HG03378 (cell line): ENCODE measurements around the gene RBM47.
"Not testable (repeated sequence)": the region's sequence is repeated elsewhere in the genome, so short reads cannot be mapped to it uniquely, and the experiment has no call there.

Experiments used
- ATAC-seq: cut with Tn5 transposase; IDR thresholded peaks from one replicate; pipeline ENCODE4 v1.9.1; 2021; ENCODE audit warnings: mild to moderate bottlenecking, moderate library complexity; ENCODE audit not compliant: unreplicated experiment

RBM47 gene

GRCh38 chr4:40564815-40565483 is 64.7 kb downstream of the RBM47 start:
- ATAC-seq = no peak

GRCh38 chr4:40564004-40564403 is 65.7 kb downstream of the RBM47 start:
- ATAC-seq = no peak

DNA sequence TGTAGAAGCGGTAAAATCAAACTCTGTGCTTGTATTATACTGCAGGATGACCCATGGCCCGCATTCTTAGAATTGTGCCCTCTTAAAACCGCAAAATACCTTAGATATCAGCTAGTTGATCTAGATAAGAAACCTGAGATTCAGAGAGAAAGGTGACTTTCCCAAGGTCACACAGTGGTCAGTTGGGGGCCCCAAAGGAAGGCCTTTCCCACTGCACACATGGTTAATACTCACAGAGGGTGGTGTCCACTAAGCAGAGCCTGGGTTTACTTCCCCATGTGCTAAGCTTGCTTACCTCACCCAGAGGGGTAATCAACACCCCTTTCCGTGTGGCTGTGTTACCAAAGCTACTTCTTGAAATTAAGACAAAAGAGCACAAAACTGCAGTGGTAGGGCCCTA is 66.3 kb downstream of the RBM47 start:
- ATAC-seq = no peak

- ATAC-seq = no peak
Measured at GRCh38 chr4:40562681-40563080, 67.0 kb downstream of the RBM47 start.

DNA sequence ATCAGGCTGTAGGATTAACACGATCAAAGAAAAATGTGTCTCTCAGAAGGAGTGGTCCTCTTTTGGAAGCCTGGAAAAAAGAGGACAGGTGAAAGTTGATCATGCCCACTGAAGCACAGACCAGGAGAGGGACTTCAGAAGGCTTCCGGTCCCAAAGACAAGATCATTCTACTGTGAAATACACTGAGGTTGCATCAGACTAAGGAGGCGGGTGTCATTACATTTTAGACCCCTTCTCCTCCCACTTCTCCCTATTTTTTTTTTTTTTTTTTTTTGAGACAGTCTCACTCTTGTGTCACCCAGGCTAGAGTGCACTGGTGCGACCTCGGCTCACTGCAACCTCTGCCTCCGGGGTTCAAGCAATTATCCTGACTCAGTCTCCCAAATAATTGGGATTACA is 67.5 kb downstream of the RBM47 start:
- no peak for ATAC-seq

DNA sequence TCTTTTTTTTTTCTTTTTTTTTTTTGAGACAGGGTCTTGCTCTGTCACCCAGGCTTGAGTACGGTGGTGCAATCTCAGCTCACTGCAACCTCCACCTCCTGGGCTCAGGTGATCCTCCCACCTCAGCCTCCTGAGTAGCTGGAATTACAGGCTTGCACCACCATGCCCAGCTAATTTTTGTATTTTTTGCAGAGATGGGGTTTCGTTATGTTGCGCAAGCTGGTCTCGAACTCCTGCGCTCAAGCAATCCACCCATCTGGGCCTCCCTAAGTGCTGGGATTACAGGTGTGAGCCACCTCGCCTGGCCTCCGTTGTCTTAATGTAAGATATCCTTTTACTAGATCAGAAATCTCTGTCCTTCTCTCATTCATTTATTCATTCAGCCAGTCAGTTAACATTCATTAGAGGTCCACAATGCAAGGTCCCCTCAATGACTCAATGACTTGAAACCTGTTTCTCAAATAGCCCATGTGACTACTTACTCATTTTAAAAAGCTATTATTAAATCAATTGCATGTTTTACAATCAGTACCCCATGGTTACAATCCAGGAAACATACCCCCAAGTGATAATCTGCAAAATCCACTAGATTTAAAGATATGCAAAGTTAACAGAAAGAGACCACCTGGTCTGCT is 68.0 kb downstream of the RBM47 start:
- not testable (repeated sequence) for ATAC-seq

GRCh38 chr4:40559585-40560465 is 69.8 kb downstream of the RBM47 start:
- peak; percentile 65 for ATAC-seq

- ATAC-seq = no peak
Measured at GRCh38 chr4:40557736-40558135, 71.9 kb downstream of the RBM47 start.

DNA sequence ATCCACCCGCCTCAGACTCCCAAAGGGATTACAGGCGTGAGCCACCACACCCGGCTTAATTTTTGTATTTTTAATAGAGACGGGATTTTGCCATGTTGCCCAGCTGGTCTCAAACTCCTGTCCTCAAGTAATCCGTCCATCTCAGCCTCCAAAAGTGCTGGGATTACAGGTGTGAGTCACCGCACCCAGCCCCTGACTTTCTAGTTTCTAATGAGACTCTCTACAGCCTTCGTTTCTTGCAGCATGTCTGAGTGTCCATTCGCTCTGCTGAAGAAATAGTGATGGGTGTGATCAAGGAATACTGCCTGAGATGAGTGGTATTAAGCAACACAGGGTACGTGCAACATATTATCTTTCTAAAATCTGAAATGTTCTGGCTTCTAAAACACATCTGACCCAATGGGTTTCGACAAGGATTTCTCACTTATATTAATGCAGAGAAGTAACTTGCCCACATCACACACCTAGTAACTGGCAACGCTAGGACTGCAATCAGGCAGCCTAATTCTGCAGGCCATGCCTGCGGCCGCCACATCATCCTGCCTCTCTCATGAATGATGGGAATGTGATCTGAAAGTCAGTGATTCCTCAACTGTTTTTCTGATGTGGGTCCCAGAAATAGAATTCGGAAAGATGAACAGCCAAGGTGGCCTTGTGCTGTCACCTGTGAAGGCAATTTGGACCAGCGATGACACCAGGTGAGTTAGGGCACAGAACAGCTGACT is 74.3 kb downstream of the RBM47 start:
- no peak for ATAC-seq

DNA sequence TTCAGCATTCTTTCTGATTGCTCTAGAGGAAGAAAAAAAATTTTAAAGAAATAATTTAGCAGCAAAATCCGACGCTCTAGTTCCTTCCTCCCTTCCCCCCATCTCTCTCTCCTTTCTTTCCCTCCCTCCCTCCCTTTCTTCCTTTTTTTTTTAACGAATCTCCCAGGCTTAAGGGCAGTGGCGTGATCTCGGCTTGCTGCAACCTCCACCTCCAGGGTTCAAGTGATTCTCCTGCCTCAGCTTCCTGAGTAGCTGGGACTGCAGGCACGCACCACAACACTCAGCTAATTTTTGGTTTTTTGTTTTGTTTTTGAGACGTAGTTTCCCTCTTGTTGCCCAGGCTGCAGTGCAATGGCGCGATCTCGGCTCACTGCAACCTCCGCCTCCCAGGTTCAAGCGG is 75.0 kb downstream of the RBM47 start:
- ATAC-seq = not testable (repeated sequence)

- ATAC-seq = no peak
Measured at GRCh38 chr4:40553995-40554394, 75.7 kb downstream of the RBM47 start.

DNA sequence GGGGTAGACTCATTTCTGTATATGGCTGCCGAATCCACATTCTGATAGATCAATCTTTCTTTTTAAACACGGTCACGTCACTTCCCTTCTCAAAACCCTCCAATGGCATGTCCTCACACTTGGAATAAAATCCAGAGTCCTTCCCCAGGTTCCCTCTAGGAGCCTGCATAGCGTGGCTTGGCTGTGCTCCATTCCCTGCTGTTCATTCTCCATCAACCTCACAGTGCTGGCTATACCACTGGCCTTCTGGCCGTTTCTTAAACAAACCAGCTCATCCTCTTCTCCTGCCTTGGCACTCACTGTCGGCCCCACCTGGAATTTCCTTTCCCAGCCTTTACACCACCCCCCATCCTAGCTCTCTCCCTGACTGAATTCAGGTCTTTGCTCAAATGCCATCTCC is 77.1 kb downstream of the RBM47 start:
- no peak for ATAC-seq

GRCh38 chr4:40551568-40552136 is 78.0 kb downstream of the RBM47 start:
- not testable (repeated sequence) for ATAC-seq

- peak; percentile 82 for ATAC-seq
Measured at GRCh38 chr4:40550948-40551462, 78.7 kb downstream of the RBM47 start.

GRCh38 chr4:40550196-40550595 is 79.5 kb downstream of the RBM47 start:
- no peak for ATAC-seq

GRCh38 chr4:40548256-40548655 is 81.4 kb downstream of the RBM47 start:
- ATAC-seq = no peak

GRCh38 chr4:40547789-40548132 is 81.9 kb downstream of the RBM47 start:
- no peak for ATAC-seq

DNA sequence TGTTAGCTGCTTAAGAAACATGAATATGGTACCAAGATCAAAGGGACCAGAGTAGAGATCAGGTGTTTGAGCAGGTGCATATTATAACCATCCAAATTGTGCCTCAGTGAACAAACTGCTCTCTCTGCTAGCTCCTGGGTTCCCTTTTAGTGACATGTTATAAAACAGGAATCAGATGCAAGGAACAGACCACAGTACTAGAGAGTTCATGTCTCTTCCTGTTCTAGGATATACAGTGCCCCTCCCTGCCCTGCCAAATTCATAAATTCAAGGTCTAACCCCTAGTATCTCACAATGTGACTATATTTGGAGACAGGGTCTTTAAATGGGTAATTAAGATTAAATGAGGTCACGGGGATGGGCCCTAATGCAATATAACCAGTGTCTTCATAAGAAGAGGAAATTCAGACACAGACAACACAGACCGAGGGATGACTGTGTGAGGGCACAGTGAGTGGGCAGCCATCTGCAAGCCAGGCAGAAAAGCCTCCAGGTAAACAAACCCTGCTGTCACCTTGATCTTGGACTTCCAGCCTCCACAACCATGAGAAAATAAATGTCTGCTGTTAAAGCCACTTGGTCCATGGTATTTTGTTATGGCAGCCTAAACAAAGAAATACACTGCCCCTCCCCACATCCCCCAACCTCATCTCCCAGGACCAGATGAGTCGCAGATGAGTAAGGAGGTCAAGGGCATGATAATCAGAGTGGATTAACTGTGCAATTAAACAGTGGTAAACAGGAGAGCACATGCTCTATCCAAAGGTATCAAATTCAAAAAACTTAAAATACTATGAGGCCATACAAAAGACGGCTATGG is 82.5 kb downstream of the RBM47 start:
- no peak for ATAC-seq

DNA sequence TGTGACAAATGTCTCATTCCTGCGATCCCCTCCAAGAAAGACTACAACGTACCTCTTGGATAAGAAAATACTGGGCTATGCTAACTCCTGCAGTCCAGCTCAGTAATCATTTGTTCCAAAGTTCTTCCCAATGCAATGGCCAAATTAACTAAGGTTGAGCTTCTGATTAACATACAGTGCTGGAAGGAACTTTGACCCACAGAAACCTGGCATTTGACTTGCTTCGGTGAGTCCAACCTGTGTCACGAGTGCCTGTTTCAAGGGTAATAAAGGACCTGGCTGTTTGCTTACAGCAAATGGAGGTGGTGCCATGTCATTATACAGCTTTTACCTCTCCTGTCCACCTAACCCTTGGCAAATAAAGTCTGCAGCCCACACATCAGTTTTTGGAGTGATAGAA is 83.2 kb downstream of the RBM47 start:
- no peak for ATAC-seq

GRCh38 chr4:40545487-40545886 is 84.2 kb downstream of the RBM47 start:
- ATAC-seq = not testable (repeated sequence)
